Tibial nerve (tissue), 4 donors: ENCODE results near the gene PLCB2. TPM values are rescaled to one million over a fixed set of nuclear protein-coding genes. Genes with fewer than 3 reads are reported as not detected.

Source experiments
- DNase-seq, 2 donors: peaks; one replicate each; pipeline ENCODE4 v3.0.0-alpha.2; 2019; ENCODE audit warnings: low spot score in 2 of 2
- H3K27ac ChIP-seq, 4 donors: fragments of 200-600 bp; sonication (generic) in 3 of 4; one replicate each; pipeline ENCODE4 v1.5.1; 2017 to 2019; ENCODE audit warnings: mild to moderate bottlenecking in 1 of 4
- H3K27me3 ChIP-seq, 2 donors: fragments of 200-600 bp; sonication (generic) in 1 of 2; one replicate each; pipeline versions ENCODE4 v1.5.1 to v1.6.0; 2017 to 2019
- H3K36me3 ChIP-seq, 3 donors: fragments of 200-600 bp; sonication (generic); one replicate each; pipeline ENCODE4 v1.5.1; 2018 to 2019
- H3K4me1 ChIP-seq, 4 donors: fragments of 200-600 bp; sonication (generic) in 3 of 4; one replicate each; pipeline ENCODE4 v1.5.1; 2017 to 2019
- H3K4me3 ChIP-seq, 4 donors: fragments of 200-600 bp; sonication (generic) in 3 of 4; one replicate each; pipeline ENCODE4 v1.5.1; 2017 to 2019; ENCODE audit warnings: mild to moderate bottlenecking in 1 of 4, moderate library complexity in 1 of 4
- H3K9me3 ChIP-seq, 4 donors: fragments of 200-600 bp; sonication (generic) in 3 of 4; one replicate each; pipeline ENCODE4 v1.5.1; 2017 to 2019
- EP300 ChIP-seq, 2 donors: sonication (generic); formaldehyde crosslinking; IDR thresholded peaks; one replicate each; pipeline ENCODE4 v1.6.1; 2017; ENCODE audit warnings: antibody characterized with exemption in 2 of 2, mild to moderate bottlenecking in 1 of 2
- POLR2A ChIP-seq, 2 donors: fragments of 450-650 bp; IDR thresholded peaks; one replicate each; pipeline ENCODE4 v1.6.1; 2017; ENCODE audit warnings: antibody characterized with exemption in 2 of 2, mild to moderate bottlenecking in 2 of 2, moderate library complexity in 2 of 2
- WGBS, 2 donors: methylation state at CpG; one replicate each; pipeline ENCODE4 v1.1.5; 2018; 5-methylcytosine and 5-hydroxymethylcytosine counted together
- total RNA-seq, 4 donors: library from RNA; depleted of rRNA; stranded (reverse); fragments of >200 nt; gene quantifications; one replicate each; pipeline ENCODE4 v1.1.0, GENCODE V29; 2016
- TF ChIP-seq, protein P1 (sequence below), 5 experiments: fragments of 200-600 bp in 3 of 5; fragments of 450-650 bp in 2 of 5; sonication (generic) in 3 of 5; IDR thresholded peaks; one replicate each; pipeline ENCODE4 v1.5.1; 2016 to 2019; ENCODE audit warnings: antibody characterized with exemption in 5 of 5, mild to moderate bottlenecking in 3 of 5, moderate library complexity in 2 of 5

The PLCB2 gene
- total RNA-seq, 4 donors from 2014 or later = 14.9 to 42.3 (median 17.0) TPM

DNA sequence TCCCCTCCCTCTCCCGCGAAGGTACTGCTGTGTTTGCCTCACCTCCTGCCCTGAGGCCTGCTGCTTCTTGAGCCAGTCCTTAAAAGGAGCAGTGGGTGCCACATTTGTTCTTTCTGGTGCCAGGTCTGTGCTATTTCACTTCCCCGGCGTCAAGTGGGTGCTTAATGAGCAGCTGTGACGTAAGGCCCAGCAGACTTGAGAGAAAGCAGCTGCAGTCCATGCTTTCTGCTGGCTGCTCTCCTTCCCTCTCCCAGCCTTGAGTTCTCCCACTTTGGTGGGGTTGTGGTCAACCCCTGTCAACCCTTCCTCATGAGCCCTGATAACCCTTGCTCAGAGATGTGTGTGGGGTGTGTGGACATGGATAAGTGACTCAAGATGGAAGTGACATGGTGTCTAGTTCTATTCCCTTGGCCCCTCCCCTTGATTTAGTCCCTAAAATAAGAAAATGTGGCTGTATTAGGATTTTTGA, 22.7 kb upstream of the PLCB2 start:
- H3K27ac ChIP-seq = peak overlapping the region in 2 of 4 donors; percentile 59 to 63
- no peak for DNase-seq
- peaks cover 0 to 66% (median 53%) of the 10 kb centered on the region in 4 donors for H3K4me1 ChIP-seq
- WGBS, 2 donors = 43 to 46% methylated on average over 5 of the region's 5 CpGs
- no peaks in the 10 kb centered on the region for H3K27me3 ChIP-seq
- H3K9me3 ChIP-seq = no peaks in the 10 kb centered on the region
- no peak overlapping the region for H3K4me3 ChIP-seq
- TF ChIP-seq, protein P1, sequence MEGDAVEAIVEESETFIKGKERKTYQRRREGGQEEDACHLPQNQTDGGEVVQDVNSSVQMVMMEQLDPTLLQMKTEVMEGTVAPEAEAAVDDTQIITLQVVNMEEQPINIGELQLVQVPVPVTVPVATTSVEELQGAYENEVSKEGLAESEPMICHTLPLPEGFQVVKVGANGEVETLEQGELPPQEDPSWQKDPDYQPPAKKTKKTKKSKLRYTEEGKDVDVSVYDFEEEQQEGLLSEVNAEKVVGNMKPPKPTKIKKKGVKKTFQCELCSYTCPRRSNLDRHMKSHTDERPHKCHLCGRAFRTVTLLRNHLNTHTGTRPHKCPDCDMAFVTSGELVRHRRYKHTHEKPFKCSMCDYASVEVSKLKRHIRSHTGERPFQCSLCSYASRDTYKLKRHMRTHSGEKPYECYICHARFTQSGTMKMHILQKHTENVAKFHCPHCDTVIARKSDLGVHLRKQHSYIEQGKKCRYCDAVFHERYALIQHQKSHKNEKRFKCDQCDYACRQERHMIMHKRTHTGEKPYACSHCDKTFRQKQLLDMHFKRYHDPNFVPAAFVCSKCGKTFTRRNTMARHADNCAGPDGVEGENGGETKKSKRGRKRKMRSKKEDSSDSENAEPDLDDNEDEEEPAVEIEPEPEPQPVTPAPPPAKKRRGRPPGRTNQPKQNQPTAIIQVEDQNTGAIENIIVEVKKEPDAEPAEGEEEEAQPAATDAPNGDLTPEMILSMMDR (IDR thresholded peaks at IDR 0.05) = no peak
- TF ChIP-seq EP300 (IDR thresholded peaks at IDR 0.05) = peak in 1 of 2 donors; percentile 28
- H3K36me3 ChIP-seq = peaks cover 0 to 7% (median 0%) of the 10 kb centered on the region in 3 donors

- 61 to 63% methylated on average over 7 of the region's 7 CpGs for WGBS, 2 donors
- H3K27me3 ChIP-seq = no peaks in the 10 kb centered on the region
- no peak for DNase-seq
- H3K4me3 ChIP-seq = no peak overlapping the region
- TF ChIP-seq, protein P1 (IDR thresholded peaks at IDR 0.05) = no peak
- no peak for TF ChIP-seq POLR2A (IDR thresholded peaks at IDR 0.05)
- no peak for TF ChIP-seq EP300 (IDR thresholded peaks at IDR 0.05)
- no peaks in the 10 kb centered on the region for H3K9me3 ChIP-seq
- H3K36me3 ChIP-seq = peaks cover 0 to 1% (median 0%) of the 10 kb centered on the region in 3 donors
- peak overlapping the region in 2 of 4 donors; percentile 59 to 63 for H3K27ac ChIP-seq
- H3K4me1 ChIP-seq = peaks cover 0 to 65% (median 52%) of the 10 kb centered on the region in 4 donors
Observed at GRCh38 chr15:40329804-40330203, 22.1 kb upstream of the PLCB2 start.

- Histone ChIP-seq H3K4me3 (no peak overlapping the region), H3K4me1 (peaks cover 0 to 61% (median 46%) of the 10 kb centered on the region in 4 donors), H3K27ac (peak overlapping the region in 1 of 4 donors; percentile 21), H3K36me3 (no peaks in the 10 kb centered on the region), H3K27me3 (no peaks in the 10 kb centered on the region), H3K9me3 (no peaks in the 10 kb centered on the region)
- TF ChIP-seq EP300 (IDR thresholded peaks at IDR 0.05) = no peak
- TF ChIP-seq, protein P1 (IDR thresholded peaks at IDR 0.05) = no peak
- no peak for TF ChIP-seq POLR2A (IDR thresholded peaks at IDR 0.05)
- 68 to 70% methylated on average over 5 of the region's 5 CpGs for WGBS, 2 donors
- no peak for DNase-seq
Observed at GRCh38 chr15:40328751-40329150, 21.0 kb upstream of the PLCB2 start.

- peaks cover 0 to 58% (median 43%) of the 10 kb centered on the region in 4 donors for H3K4me1 ChIP-seq
- H3K36me3 ChIP-seq = no peaks in the 10 kb centered on the region
- DNase-seq = no peak
- 43 to 48% methylated on average over 3 of the region's 3 CpGs for WGBS, 2 donors
- H3K27me3 ChIP-seq = no peaks in the 10 kb centered on the region
- H3K9me3 ChIP-seq = no peaks in the 10 kb centered on the region
- peak overlapping the region in 2 of 4 donors; percentile 21 to 38 for H3K27ac ChIP-seq
- no peak overlapping the region for H3K4me3 ChIP-seq
- TF ChIP-seq EP300 (IDR thresholded peaks at IDR 0.05) (no peak), POLR2A (IDR thresholded peaks at IDR 0.05) (no peak)
- TF ChIP-seq, protein P1 (IDR thresholded peaks at IDR 0.05) = no peak
Observed at GRCh38 chr15:40328176-40328575, 20.4 kb upstream of the PLCB2 start.

DNA sequence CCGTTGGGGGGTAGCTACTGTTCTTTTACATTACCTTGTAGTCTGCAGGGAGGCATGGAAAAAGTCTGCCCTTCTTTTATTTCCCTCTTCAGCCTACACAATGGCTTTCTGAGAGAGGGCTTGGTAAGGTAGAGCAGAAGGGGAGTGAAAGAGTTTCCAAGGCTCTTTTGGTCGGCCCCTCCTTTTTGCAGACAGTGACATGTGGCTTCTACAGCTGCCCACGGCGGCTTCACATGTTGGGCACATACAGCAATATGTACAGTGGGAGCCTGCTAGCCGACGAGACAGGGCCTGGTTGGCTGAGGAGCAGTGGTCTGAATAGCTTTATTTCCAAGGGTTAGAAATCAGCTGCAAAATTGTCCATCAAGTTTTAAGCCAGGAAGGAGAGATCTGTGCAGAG, 19.7 kb upstream of the PLCB2 start:
- Histone ChIP-seq H3K4me1 (peaks cover 0 to 60% (median 43%) of the 10 kb centered on the region in 4 donors), H3K27me3 (no peaks in the 10 kb centered on the region), H3K4me3 (no peak overlapping the region), H3K27ac (no peak overlapping the region), H3K9me3 (no peaks in the 10 kb centered on the region), H3K36me3 (no peaks in the 10 kb centered on the region)
- no peak for DNase-seq
- TF ChIP-seq EP300 (IDR thresholded peaks at IDR 0.05) (no peak), POLR2A (IDR thresholded peaks at IDR 0.05) (no peak)
- TF ChIP-seq, protein P1 (IDR thresholded peaks at IDR 0.05) = no peak
- WGBS, 2 donors = 52 to 58% methylated on average over 6 of the region's 6 CpGs
